ENCODE results near the gene BCCIP. TPM values are rescaled to one million over a fixed set of nuclear protein-coding genes. Genes with fewer than 3 reads are reported as not detected.

BCCIP gene
- total RNA-seq, 1 donor from 2014 or later, result 54.1 TPM

GRCh38 chr10:125801574-125801973, 21.8 kb upstream of the BCCIP start:
- Mint-ChIP-seq H3K36me3 (peaks cover 27% of the 10 kb centered on the region), H3K4me1 (no peaks in the 10 kb centered on the region), H3K9me3 (no peaks in the 10 kb centered on the region), H3K27ac (no peak overlapping the region), H3K4me3 (no peak overlapping the region), H3K27me3 (ENCODE audit: low read depth) (no peaks in the 10 kb centered on the region)
- DNase-seq (ENCODE audit: low spot score in 2 of 2, unreplicated experiment in 2 of 2), result no peak
- TF ChIP-seq, protein P1, sequence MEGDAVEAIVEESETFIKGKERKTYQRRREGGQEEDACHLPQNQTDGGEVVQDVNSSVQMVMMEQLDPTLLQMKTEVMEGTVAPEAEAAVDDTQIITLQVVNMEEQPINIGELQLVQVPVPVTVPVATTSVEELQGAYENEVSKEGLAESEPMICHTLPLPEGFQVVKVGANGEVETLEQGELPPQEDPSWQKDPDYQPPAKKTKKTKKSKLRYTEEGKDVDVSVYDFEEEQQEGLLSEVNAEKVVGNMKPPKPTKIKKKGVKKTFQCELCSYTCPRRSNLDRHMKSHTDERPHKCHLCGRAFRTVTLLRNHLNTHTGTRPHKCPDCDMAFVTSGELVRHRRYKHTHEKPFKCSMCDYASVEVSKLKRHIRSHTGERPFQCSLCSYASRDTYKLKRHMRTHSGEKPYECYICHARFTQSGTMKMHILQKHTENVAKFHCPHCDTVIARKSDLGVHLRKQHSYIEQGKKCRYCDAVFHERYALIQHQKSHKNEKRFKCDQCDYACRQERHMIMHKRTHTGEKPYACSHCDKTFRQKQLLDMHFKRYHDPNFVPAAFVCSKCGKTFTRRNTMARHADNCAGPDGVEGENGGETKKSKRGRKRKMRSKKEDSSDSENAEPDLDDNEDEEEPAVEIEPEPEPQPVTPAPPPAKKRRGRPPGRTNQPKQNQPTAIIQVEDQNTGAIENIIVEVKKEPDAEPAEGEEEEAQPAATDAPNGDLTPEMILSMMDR (IDR thresholded peaks at IDR 0.05; ENCODE audit: unreplicated experiment), result no peak

GRCh38 chr10:125802131-125802530, 21.2 kb upstream of the BCCIP start:
- H3K4me1 Mint-ChIP-seq, result no peaks in the 10 kb centered on the region
- H3K36me3 Mint-ChIP-seq, result peaks cover 27% of the 10 kb centered on the region
- H3K27me3 Mint-ChIP-seq (ENCODE audit: low read depth), result no peaks in the 10 kb centered on the region

DNA sequence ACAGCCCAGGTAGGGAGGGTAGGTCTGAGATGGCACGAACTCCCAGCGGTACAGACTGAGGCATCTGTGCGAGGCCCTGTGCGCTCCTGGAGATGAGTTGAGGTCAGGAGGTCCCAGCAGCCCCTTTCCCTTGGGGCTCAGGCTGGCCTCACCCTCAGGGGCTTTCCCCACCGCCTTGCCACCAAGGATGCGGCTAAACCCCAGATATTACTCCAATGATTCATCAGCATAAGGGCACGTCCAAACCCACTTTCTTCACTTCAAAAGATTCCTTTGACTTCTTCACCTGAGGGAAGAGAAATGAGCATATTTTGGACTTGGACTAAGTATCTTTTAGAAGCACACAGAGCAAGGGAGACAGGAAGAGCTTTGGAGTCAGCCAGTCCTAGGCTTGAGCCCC, 20.6 kb upstream of the BCCIP start:
- Mint-ChIP-seq H3K9me3 (no peaks in the 10 kb centered on the region), H3K4me3 (no peak overlapping the region), H3K27ac (no peak overlapping the region), H3K36me3 (peaks cover 28% of the 10 kb centered on the region), H3K4me1 (no peaks in the 10 kb centered on the region), H3K27me3 (ENCODE audit: low read depth) (no peaks in the 10 kb centered on the region)
- TF ChIP-seq, protein P1 (IDR thresholded peaks at IDR 0.05; ENCODE audit: unreplicated experiment), result no peak
- no peak for DNase-seq (ENCODE audit: low spot score in 2 of 2, unreplicated experiment in 2 of 2)

More at GRCh38 chr10:125802131-125802530, 21.2 kb upstream of the BCCIP start:
- Mint-ChIP-seq H3K4me3 (no peak overlapping the region), H3K27ac (no peak overlapping the region), H3K9me3 (no peaks in the 10 kb centered on the region)
- no peak for DNase-seq (ENCODE audit: low spot score in 2 of 2, unreplicated experiment in 2 of 2)
- TF ChIP-seq, protein P1 (IDR thresholded peaks at IDR 0.05; ENCODE audit: unreplicated experiment), result no peak

DNA sequence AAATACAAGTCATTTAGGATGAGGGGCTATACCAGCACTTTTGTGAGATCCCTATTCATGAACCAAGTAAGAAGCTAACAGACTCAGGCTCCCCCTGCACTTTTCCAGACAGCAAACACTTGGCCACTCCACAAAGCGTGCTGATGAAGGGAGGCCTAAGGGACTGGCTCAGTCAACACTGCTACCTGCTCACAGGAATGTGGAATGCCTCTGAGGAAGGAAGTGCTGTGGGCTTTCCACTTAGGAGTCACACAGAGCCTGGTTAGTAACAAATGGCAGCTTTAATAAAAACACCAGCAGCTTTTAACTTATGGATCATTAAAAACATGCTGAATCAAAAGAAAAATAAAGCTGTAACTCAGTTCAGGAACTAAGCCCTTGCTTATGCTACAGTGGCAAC, 15.3 kb upstream of the BCCIP start:
- TF ChIP-seq, protein P1 (IDR thresholded peaks at IDR 0.05; ENCODE audit: unreplicated experiment), result no peak
- Mint-ChIP-seq H3K4me1 (peaks cover 9% of the 10 kb centered on the region), H3K36me3 (peaks cover 30% of the 10 kb centered on the region), H3K27ac (no peak overlapping the region), H3K4me3 (no peak overlapping the region), H3K27me3 (ENCODE audit: low read depth) (no peaks in the 10 kb centered on the region), H3K9me3 (no peaks in the 10 kb centered on the region)
- no peak for DNase-seq (ENCODE audit: low spot score in 2 of 2, unreplicated experiment in 2 of 2)

GRCh38 chr10:125811251-125811650, 12.1 kb upstream of the BCCIP start:
- TF ChIP-seq, protein P1 (IDR thresholded peaks at IDR 0.05; ENCODE audit: unreplicated experiment), result no peak
- peaks cover 31% of the 10 kb centered on the region for H3K36me3 Mint-ChIP-seq
- H3K27ac Mint-ChIP-seq, result no peak overlapping the region
- H3K9me3 Mint-ChIP-seq, result no peaks in the 10 kb centered on the region
- DNase-seq (ENCODE audit: low spot score in 2 of 2, unreplicated experiment in 2 of 2), result no peak
- H3K27me3 Mint-ChIP-seq (ENCODE audit: low read depth), result no peaks in the 10 kb centered on the region
- H3K4me3 Mint-ChIP-seq, result no peak overlapping the region
- peaks cover 9% of the 10 kb centered on the region for H3K4me1 Mint-ChIP-seq

Data from mesothelial cell of epicardium (in vitro differentiated cells).